Activated naive CD8-positive, alpha-beta T cell treated with anti-CD3 and anti-CD28 coated beads, Interleukin-2, amount 50 U/mL, for 24 hours (primary cell): ENCODE data around the gene MACROH2A2.
"Not testable (repeated sequence)": the region's sequence is repeated elsewhere in the genome, so short reads cannot be mapped to it uniquely, and the experiment has no call there.

Experiments
- ATAC-seq: fragments of 150-1000 bp; cut with Tn5 transposase; one replicate; pipeline ENCODE4 v1.10.0; 2021
- DNase-seq: peaks from one replicate; pipeline ENCODE4 v3.0.0; 2021
- H3K27ac Mint-ChIP-seq: one replicate; pipeline ENCODE4 v1.8.0; 2021; ENCODE audit warnings: mild to moderate bottlenecking, mixed read lengths
- H3K27me3 Mint-ChIP-seq: one replicate; pipeline ENCODE4 v1.8.0; 2021; ENCODE audit warnings: mixed read lengths
- H3K36me3 Mint-ChIP-seq: one replicate; pipeline ENCODE4 v1.8.0; 2021; ENCODE audit warnings: low read depth, mixed read lengths
- H3K4me1 Mint-ChIP-seq: one replicate; pipeline ENCODE4 v1.8.0; 2021; ENCODE audit warnings: mixed read lengths
- H3K4me3 Mint-ChIP-seq: one replicate; pipeline ENCODE4 v1.8.0; 2021; ENCODE audit warnings: mild to moderate bottlenecking, moderate library complexity, mixed read lengths
- H3K9me3 Mint-ChIP-seq: one replicate; pipeline ENCODE4 v1.8.0; 2021; ENCODE audit warnings: mixed read lengths

The MACROH2A2 gene

DNA sequence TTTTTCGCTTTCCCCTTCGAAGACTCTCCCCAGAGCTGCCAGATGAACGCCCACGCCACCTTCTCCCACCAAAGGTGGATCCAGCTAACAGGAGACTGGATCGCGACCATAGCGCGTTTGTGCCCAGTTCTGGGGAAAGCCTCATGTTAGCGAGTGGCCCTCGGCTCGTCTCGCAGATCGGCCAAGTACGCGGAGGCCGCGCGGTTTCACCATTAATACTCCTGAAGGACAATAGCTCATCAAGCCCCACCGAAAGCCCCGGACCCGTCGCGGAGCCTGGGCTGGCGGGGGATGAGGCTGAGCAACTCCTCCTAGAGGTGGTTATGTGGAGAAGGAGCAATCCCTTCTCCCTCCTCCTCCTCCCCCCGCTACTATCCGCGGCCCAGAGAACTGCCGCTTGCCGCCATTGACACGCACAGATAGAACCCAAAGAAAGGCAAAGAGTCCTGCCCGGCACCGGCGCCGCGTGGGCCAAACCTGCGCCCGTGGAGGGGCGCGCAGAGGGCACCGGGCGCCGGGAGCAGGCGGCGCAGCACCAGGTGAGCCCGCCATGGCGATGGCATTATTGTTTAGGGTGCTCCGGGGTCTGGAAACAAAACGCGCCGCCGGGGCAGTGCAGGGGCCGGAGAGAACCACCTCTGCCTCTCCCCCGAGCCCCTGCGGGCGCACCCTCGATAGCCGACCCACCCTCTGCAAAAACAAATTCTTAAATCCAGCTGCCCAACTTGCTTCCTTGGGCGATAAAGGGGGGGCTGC, at the start of gene MACROH2A2:
Gene MACROH2A2, plus strand, starts transcription at position 385 of the 756 bp plus-strand sequence. CDS start 22,813 bp downstream, outside the sequence.
- Mint-ChIP-seq H3K9me3 (no peaks in the 10 kb centered on the region), H3K27me3 (peaks cover 46% of the 10 kb centered on the region), H3K4me1 (peaks cover 9% of the 10 kb centered on the region), H3K4me3 (peak within 1 kb of the TSS; percentile 78), H3K27ac (no peak within 1 kb of the TSS), H3K36me3 (no peaks in the 10 kb centered on the region)
- DNase-seq: peak; percentile 12
- ATAC-seq: peak; percentile 44

DNA sequence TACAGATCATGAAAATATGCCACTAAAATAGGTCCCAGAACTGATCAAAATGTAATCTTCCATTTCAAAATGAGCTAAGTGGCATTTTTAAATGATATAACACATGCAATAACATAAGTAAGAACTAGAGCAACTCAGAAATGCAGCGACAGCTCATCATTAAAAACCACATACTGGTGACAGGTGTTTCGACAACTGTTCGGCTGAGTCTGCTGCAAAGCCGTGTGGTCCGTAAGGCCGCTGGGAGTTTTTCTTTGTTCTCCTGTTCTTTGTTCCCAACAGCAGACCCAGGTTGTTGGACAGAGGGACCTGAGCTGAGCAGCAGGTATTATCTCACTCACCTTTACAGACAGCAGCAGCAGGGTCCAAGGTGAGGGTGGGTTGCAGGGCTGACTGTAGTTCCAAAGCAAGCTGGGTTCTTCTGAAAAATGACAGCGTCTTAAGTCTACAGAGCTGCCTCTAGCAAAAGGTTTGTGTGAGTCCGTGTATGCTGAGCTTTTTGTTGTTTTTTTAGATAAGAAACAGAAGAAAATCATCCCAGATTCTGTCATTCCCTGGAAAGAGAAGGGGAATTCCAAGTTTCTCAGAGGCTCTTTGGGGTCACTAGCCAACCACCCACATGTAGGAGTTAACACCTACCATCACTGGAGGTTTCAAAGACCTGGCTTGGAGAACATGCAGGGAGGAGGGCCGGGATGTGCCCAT, 45.4 kb upstream of the MACROH2A2 start:
- no peak overlapping the region for H3K27ac Mint-ChIP-seq
- peaks cover 38% of the 10 kb centered on the region for H3K27me3 Mint-ChIP-seq
- no peaks in the 10 kb centered on the region for H3K4me1 Mint-ChIP-seq
- H3K36me3 Mint-ChIP-seq: no peaks in the 10 kb centered on the region
- H3K4me3 Mint-ChIP-seq: no peak overlapping the region
- peaks cover 3% of the 10 kb centered on the region for H3K9me3 Mint-ChIP-seq
- no peak for DNase-seq
- ATAC-seq: no peak

DNA sequence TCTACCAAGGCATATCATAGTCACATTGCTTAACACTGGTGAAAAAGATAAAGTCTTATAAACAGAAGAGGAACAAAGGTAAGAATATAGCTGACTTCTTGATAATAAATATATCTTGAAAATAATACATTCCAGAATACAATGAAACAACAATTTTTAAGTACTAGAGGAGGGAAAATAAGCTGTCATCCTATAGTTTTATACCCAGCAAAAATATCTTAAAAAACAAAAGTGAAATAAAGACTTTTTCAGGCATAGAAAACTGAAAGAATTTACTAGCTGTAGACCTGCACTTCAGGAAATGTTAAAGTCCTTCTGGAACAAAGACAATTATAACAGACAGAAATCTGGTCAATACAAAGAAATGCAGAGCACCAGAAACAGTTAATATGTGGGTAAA, 21.4 kb upstream of the MACROH2A2 start:
- Mint-ChIP-seq H3K27me3 (peaks cover 2% of the 10 kb centered on the region), H3K9me3 (peaks cover 25% of the 10 kb centered on the region), H3K4me1 (no peaks in the 10 kb centered on the region), H3K27ac (no peak overlapping the region), H3K4me3 (no peak overlapping the region), H3K36me3 (peaks cover 2% of the 10 kb centered on the region)
- ATAC-seq (no peak), DNase-seq (no peak)

DNA sequence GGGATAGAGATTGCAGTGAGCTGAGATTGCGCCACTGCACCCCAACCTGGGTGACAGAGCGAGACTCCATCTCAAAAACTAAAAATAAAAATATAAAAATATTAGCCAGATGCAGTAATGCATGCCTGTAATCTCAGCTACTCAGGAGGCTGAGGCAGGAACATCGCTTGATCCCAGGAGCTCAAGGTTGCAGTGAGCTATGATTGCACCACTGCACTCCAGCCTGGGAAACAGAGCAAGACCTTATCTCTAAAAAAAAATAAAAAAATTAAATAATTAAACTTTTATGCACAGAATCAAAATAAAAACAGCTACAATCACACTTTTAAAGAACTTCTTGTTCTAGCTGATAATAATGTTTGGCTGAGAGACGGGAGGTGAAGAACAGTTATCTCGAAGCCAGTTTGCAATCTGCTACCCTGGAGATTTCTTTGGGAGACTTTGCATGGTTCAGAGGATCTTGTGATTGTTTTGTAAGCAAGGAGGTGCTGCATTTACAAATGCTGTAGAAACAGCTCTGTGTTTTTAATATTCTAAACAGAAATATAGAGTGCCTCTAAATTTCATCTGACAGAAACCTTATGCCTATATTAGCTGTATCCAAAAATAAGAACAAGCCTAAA, 19.9 kb upstream of the MACROH2A2 start:
- DNase-seq (no peak), ATAC-seq (no peak)
- Mint-ChIP-seq H3K4me3 (no peak overlapping the region), H3K36me3 (no peaks in the 10 kb centered on the region), H3K27me3 (no peaks in the 10 kb centered on the region), H3K4me1 (no peaks in the 10 kb centered on the region), H3K9me3 (peaks cover 21% of the 10 kb centered on the region), H3K27ac (no peak overlapping the region)

DNA sequence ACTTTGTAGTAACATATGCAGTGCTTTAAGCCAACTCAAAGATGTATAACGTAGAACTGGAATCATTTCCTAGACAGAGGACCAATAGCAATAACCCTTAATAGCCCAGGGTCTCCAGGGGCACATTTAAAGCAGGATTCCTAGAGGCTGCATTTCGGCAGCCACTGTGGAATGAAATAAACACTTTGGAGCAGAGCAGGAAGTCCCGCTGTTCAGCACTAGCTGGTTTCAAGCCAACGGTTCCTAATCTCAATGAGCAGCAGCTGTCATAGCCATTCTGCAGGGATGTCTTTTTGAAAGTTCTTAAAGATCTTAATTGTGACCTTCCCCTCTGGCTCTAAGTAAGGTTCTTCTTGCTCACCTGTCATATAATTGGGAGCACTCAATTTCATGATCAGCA, 18.4 kb upstream of the MACROH2A2 start:
- no peaks in the 10 kb centered on the region for H3K4me1 Mint-ChIP-seq

DNA sequence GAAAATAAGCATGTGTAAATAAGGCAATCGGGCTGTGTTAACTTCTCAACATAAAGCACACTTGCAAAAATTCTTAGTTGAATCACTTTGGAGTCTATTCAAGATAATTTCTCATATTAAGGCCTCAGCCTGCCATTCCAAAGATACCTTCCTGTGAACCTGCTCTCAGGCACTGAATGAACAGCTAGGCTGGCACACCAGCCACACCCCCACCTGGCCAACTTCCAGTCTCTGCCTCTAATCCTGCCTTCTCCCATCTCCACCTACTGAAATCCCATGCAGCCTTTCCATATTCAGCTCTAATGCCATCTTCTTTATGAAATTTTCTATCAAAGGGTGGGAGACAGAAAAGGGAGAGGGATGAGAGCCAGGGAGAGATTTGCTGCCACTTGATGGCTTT, 17.1 kb upstream of the MACROH2A2 start:
- no peak for DNase-seq

More for the DNA sequence above, 18.4 kb upstream of the MACROH2A2 start:
- no peak for DNase-seq
- peaks cover 24% of the 10 kb centered on the region for H3K9me3 Mint-ChIP-seq
- no peaks in the 10 kb centered on the region for H3K27me3 Mint-ChIP-seq
- no peak overlapping the region for H3K4me3 Mint-ChIP-seq
- ATAC-seq: no peak
- H3K36me3 Mint-ChIP-seq: no peaks in the 10 kb centered on the region
- no peak overlapping the region for H3K27ac Mint-ChIP-seq

DNA sequence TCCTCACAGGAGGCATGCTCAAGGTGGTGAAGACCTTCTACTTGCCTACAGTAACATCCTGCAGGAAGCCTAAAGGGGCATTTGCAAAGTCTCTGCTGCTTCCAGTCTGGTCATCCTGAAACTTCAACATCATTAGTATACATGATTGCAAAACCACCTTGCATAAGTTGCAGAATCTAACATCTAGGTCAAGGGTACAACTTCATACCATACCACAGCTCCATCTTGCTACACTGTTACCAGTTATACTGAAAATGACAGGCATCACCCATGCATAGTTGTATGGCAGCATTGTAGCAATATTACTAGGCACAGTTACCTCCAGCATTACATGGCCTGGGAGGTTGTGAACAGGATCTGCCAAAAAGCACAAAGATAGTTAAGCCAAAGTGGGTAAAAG, 13.7 kb upstream of the MACROH2A2 start:
- DNase-seq (no peak), ATAC-seq (no peak)
- Mint-ChIP-seq H3K4me3 (no peak overlapping the region), H3K9me3 (peaks cover 25% of the 10 kb centered on the region), H3K36me3 (peaks cover 4% of the 10 kb centered on the region), H3K27me3 (peaks cover 6% of the 10 kb centered on the region), H3K4me1 (no peaks in the 10 kb centered on the region), H3K27ac (no peak overlapping the region)

More for the DNA sequence above, 17.1 kb upstream of the MACROH2A2 start:
- ATAC-seq: no peak
- Mint-ChIP-seq H3K9me3 (peaks cover 19% of the 10 kb centered on the region), H3K27ac (no peak overlapping the region), H3K4me1 (no peaks in the 10 kb centered on the region), H3K27me3 (no peaks in the 10 kb centered on the region), H3K36me3 (no peaks in the 10 kb centered on the region), H3K4me3 (no peak overlapping the region)

DNA sequence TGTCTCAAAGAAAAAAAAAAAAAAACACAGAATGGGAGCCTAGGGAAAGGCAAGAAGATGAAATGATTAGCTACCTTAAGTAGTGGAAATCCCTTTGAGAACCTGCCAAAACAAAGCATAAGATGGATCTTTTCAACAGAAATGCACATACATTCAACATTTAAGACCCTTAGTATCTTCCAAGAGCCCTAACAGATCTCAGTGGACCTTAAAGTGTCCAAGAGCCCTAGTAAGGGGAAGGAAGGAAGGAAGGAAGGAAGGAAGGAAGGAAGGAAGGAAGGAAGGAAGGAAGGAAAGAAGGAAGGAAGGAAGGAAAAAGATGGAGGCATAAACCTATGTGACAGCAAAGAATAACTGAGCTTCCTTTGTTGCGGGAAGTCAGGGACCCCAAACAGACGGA, 11.6 kb upstream of the MACROH2A2 start:
- no peak for ATAC-seq
- DNase-seq: no peak
- Mint-ChIP-seq H3K27me3 (peaks cover 6% of the 10 kb centered on the region), H3K9me3 (peaks cover 25% of the 10 kb centered on the region), H3K27ac (no peak overlapping the region), H3K4me1 (no peaks in the 10 kb centered on the region), H3K36me3 (peaks cover 4% of the 10 kb centered on the region), H3K4me3 (no peak overlapping the region)

DNA sequence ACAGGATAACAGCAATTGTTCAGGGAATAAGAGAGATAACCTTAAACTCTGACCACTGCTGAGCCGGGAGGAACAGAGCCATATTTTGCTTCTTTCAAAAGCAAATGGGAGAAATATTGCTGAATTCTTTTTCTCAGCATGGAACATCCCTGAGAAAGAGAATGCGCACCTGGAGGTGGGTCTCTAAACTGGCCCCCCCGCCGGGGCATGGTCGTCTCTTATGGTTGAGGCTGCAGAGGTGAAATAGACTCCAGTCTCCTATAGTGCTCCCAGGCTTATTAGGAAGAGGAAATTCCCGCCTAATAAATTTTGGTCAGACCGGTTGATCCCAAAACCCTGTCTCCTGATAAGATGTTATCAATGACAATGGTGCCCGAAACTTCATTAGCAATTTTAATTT, 10.9 kb upstream of the MACROH2A2 start:
- H3K9me3 Mint-ChIP-seq: peaks cover 25% of the 10 kb centered on the region
- not testable (repeated sequence) for H3K36me3 Mint-ChIP-seq, H3K4me3 Mint-ChIP-seq, H3K27ac Mint-ChIP-seq, DNase-seq, ATAC-seq, H3K4me1 Mint-ChIP-seq, H3K27me3 Mint-ChIP-seq

DNA sequence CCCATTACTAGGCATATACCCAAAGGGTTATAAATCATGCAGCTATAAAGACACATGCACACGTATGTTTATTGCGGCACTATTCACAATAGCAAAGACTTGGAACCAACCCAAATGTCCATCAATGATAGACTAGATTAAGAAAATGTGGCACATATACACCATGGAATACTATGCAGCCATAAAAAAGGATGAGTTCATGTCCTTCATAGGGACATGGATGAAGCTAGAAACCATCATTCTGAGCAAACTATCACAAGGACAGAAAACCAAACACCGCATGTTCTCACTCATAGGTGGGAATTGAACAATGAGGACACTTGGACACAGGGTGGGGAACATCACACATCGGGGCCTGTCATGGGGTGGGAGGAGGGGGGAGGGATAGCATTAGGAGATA, 5.6 kb upstream of the MACROH2A2 start:
- DNase-seq, H3K4me1 Mint-ChIP-seq, H3K9me3 Mint-ChIP-seq, H3K36me3 Mint-ChIP-seq, ATAC-seq, H3K4me3 Mint-ChIP-seq, H3K27ac Mint-ChIP-seq: not testable (repeated sequence)
- peaks cover 20% of the 10 kb centered on the region for H3K27me3 Mint-ChIP-seq

DNA sequence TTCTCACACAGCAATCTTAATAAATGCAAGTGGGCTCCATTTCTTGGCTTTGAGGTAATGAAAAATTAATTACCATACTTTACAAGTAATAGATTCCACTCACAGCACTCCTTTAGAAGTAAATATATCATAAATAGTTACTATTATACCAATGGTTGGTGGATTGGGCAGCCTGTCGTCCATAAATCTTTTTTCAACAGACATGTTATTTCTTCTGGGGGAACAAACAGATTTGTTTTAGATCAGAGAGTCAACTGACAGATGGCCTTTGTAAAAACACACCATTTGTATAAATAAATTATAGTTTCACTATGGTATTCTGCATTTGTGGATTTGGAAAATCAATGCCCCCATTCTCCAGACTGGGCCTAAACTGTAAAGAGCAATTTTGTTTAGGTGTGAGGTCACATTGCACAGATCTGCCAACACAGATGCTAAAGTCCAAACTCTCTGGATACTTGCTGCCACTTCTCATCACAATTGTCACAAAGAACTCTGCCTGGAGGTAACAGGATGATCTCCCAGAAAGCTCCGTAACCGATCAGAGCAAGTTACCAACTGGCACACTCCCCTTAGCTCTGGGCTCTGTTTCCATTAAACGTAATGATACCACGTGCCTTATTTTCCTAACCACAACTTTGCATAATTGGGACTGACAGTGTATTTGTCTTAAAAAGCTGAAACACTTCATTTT, 4.5 kb upstream of the MACROH2A2 start:
- peaks cover 26% of the 10 kb centered on the region for H3K27me3 Mint-ChIP-seq
- ATAC-seq (no peak), DNase-seq (no peak)
- no peak overlapping the region for H3K4me3 Mint-ChIP-seq
- H3K4me1 Mint-ChIP-seq: peaks cover 9% of the 10 kb centered on the region
- H3K36me3 Mint-ChIP-seq: no peaks in the 10 kb centered on the region
- H3K27ac Mint-ChIP-seq: no peak overlapping the region
- no peaks in the 10 kb centered on the region for H3K9me3 Mint-ChIP-seq

DNA sequence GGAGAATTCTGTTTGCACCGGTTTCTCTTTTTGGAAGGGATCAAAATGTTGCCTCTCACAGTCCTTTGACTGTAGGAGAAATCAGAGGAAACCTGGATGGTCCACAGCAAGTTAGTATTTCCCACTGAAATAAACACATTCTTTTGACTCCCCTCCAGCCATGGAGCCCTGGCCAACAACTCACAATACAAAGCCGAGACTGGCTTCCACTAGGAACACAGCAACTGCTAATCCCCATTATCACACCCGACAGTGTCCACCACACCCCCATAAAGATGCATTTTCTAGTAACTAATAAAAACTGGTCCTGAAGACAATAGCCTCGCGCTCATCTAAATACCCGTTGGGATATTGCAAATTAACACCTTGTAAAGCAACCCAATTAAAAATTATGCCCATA, 798 bp upstream of the MACROH2A2 start:
- Mint-ChIP-seq H3K36me3 (no peaks in the 10 kb centered on the region), H3K4me1 (peaks cover 9% of the 10 kb centered on the region), H3K4me3 (peak overlapping the region; percentile 78), H3K27ac (no peak overlapping the region), H3K9me3 (no peaks in the 10 kb centered on the region), H3K27me3 (peaks cover 46% of the 10 kb centered on the region)
- DNase-seq (no peak), ATAC-seq (no peak)

DNA sequence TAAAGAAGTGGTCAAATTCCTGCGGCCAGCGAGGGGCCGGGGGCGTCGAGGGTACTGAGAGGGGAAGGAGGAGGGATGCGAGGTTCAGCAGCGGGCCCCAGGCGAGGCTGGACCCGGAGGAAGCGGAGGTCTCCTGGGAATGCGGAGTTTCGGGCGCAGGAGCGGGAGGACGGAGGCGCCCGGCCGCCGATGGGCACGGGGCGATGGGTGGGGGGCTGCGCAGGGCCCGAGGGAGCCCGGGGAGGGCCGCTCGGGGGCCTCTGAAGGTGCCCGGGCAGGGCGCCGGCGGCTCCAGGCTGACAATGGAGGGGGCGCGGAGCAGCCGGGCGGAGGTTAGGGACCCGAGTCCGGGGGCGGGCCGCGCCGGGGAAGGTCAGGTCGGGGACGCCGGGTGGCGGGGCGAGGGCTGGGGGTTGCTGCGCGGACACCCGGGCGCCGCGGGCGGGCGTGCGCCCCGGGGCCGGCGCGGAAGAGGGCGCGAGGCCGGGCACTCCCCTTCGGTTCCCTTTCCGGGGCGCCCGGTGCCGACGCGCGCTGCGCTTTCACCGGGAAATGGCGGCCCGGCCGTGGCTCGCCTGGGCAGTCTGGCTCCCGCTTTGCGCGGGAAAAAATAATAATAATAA, 683 bp downstream of the MACROH2A2 start:
- H3K4me3 Mint-ChIP-seq: peak overlapping the region; percentile 78
- no peaks in the 10 kb centered on the region for H3K9me3 Mint-ChIP-seq
- H3K36me3 Mint-ChIP-seq: no peaks in the 10 kb centered on the region
- no peak overlapping the region for H3K27ac Mint-ChIP-seq
- ATAC-seq: no peak
- peak; percentile 18 for DNase-seq
- peaks cover 9% of the 10 kb centered on the region for H3K4me1 Mint-ChIP-seq
- H3K27me3 Mint-ChIP-seq: peaks cover 46% of the 10 kb centered on the region

DNA sequence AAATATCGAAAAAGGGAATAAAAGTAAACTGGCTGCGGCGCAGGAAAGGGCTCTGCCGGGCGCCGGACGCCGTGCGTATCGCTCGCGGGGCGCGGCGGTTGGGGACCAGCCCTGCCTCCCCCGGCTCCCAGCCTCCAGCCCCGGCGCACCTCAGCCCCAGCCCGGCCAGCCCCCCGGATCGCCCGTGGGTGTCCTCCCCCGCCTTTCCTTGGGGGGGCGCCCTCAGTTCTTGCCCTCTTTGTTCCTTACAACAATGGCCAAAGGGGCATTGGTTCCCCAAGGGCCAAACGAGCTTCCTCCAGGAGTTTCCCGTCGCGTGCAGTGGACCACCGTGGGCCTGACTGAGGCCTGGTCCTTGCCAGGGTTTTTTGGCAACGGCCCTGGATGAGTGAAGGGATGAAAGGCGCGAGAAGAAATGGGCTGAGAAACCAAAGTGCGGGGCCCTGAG, 1.2 kb downstream of the MACROH2A2 start:
- ATAC-seq (peak; percentile 41), DNase-seq (peak; percentile 35)
- H3K4me1 Mint-ChIP-seq: peaks cover 9% of the 10 kb centered on the region
- H3K27ac Mint-ChIP-seq: no peak overlapping the region
- H3K27me3 Mint-ChIP-seq: peaks cover 46% of the 10 kb centered on the region
- no peaks in the 10 kb centered on the region for H3K36me3 Mint-ChIP-seq
- no peaks in the 10 kb centered on the region for H3K9me3 Mint-ChIP-seq
- H3K4me3 Mint-ChIP-seq: peak overlapping the region; percentile 43
